Measurements from ENCODE around the gene LRRFIP1. TPM values are rescaled to one million over a fixed set of nuclear protein-coding genes. Genes with fewer than 3 reads are reported as not detected.

LRRFIP1 gene
- total and polyA plus RNA-seq, 2 of the 13 experiments (the other 11 are each of a cell fraction or from before 2014, with no cell fraction given) = 15.9 to 40.5 TPM

GRCh38 chr2:237704501-237705434, 77.4 kb downstream of the LRRFIP1 start:
- no peaks in the 10 kb centered on the region for H3K27me3 ChIP-seq (ENCODE audit: control insufficient read depth in 1 of 2, insufficient read depth in 2 of 2, low read length in 2 of 2)
- FAIRE-seq = no peak
- H3K27ac ChIP-seq (ENCODE audit: extremely low read length, insufficient read depth, low read length) = no peak overlapping the region
- ChIA-PET CTCF (ENCODE audit: low intra/inter-chr PET ratio, low total read pairs) (no interaction called here), POLR2A (no interaction called here)
- no peak overlapping the region for H2AFZ ChIP-seq (ENCODE audit: low read length)
- intact Hi-C loops (cut with micrococcal nuclease; ENCODE audit: unreplicated experiment) (no loop called here), in situ Hi-C loops (cut with HindIII; ENCODE audit: extremely low pct_ligation_motif_present, low pct_unique_long_range_greater_than_20kb) (no loop called here)
- peaks cover 3 to 6% of the 10 kb centered on the region in 2 experiments; a peak in 3 of 5 replicates for H3K36me3 ChIP-seq (replicated peaks in 1 of 2; ENCODE audit: control insufficient read depth in 1 of 2, insufficient read depth in 2 of 2, low read length in 2 of 2)
- whole genome bisulfite sequencing (ENCODE audit: low lambda C conversion rate) = 94% methylated on average over 15 of the region's 15 CpGs
- H4K20me1 ChIP-seq (ENCODE audit: insufficient read depth, low read length) = peaks cover 42% of the 10 kb centered on the region; the same call in 1 of the 2 replicates
- no TSS peak for BruUV-seq (replicated peaks)
- H3K4me3 ChIP-seq (replicated peaks in 1 of 3; ENCODE audit: insufficient read depth in 1 of 3, low read depth in 2 of 3, low read length in 3 of 3) = no peak overlapping the region
- peaks cover 27% of the 10 kb centered on the region for H3K4me1 ChIP-seq (ENCODE audit: insufficient read depth, low read length)
- no peak for DNase-seq (ENCODE audit: low spot score)
- peaks cover 68% of the 10 kb centered on the region for H3K79me2 ChIP-seq (ENCODE audit: insufficient read depth, low read length)
- no peak for ATAC-seq
- no peak overlapping the region for H3K9ac ChIP-seq (ENCODE audit: insufficient read depth, low read depth, low read length)
- TF ChIP-seq CCAR2 (optimal IDR thresholded peaks at IDR 0.05; ENCODE audit: low read depth, low read length) (no peak), NR2C2 (CRISPR knock-in tag; IDR thresholded peaks at IDR 0.05; ENCODE audit: borderline replicate concordance) (no peak), RELA (CRISPR knock-in tag; IDR thresholded peaks at IDR 0.05) (no peak), ZNF652 (CRISPR knock-in tag; IDR thresholded peaks at IDR 0.05; ENCODE audit: borderline replicate concordance, low read depth) (no peak), CCDC6 (CRISPR knock-in tag; IDR thresholded peaks at IDR 0.05) (no peak), KDM1A (CRISPR knock-in tag; IDR thresholded peaks at IDR 0.05) (no peak), ATF4 (CRISPR knock-in tag; IDR thresholded peaks at IDR 0.05) (no peak), BCLAF1 (IDR thresholded peaks at IDR 0.05) (no peak), MAZ (IDR thresholded peaks at IDR 0.05; ENCODE audit: borderline replicate concordance, low read depth, low read length) (no peak), MAZ (CRISPR knock-in tag; IDR thresholded peaks at IDR 0.05; ENCODE audit: low read depth) (no peak), CSRNP1 (CRISPR knock-in tag; IDR thresholded peaks at IDR 0.05) (no peak), NFRKB (IDR thresholded peaks at IDR 0.05) (no peak), TRIM24 (CRISPR knock-in tag; IDR thresholded peaks at IDR 0.05) (no peak), PRPF4 (IDR thresholded peaks at IDR 0.05; ENCODE audit: low read depth, low read length, poor library complexity, severe bottlenecking) (no peak), DR1 (CRISPR knock-in tag; IDR thresholded peaks at IDR 0.05) (no peak), HNRNPUL1 (IDR thresholded peaks at IDR 0.05; ENCODE audit: low read depth, low read length) (no peak), XBP1 (CRISPR knock-in tag; IDR thresholded peaks at IDR 0.05) (no peak), ZNF841 (CRISPR knock-in tag; IDR thresholded peaks at IDR 0.05; ENCODE audit: borderline replicate concordance) (no peak)
- H3K4me2 ChIP-seq (ENCODE audit: low read depth, low read length) = no peak overlapping the region
- no peaks in the 10 kb centered on the region for H3K9me3 ChIP-seq (ENCODE audit: low read length)

All from HepG2 (cell line).